Tibial artery (tissue), 4 donors: ENCODE measurements around the gene NTRK3.

Experiments
- DNase-seq, 2 donors: peaks; one replicate each; pipeline ENCODE4 v3.0.0-alpha.2; 2019
- H3K27ac ChIP-seq, 2 donors: fragments of 200-600 bp; sonication (generic) in 1 of 2; 1 replicate in 1 of 2; 2 replicates in 1 of 2; pipeline ENCODE4 v1.5.1; 2018 to 2019; ENCODE audit warnings: mild to moderate bottlenecking in 1 of 2
- H3K27me3 ChIP-seq, 2 donors: fragments of 200-600 bp; sonication (generic) in 1 of 2; one replicate each; pipeline versions ENCODE4 v1.5.1 to v1.6.0; 2016 to 2019
- H3K36me3 ChIP-seq, 3 donors: fragments of 200-600 bp; sonication (generic) in 2 of 3; one replicate each; pipeline ENCODE4 v1.5.1; 2016 to 2019; ENCODE audit warnings: mild to moderate bottlenecking in 2 of 3
- H3K4me1 ChIP-seq, 4 donors: fragments of 200-600 bp; sonication (generic) in 2 of 4; 1 replicate in 3 of 4; 2 replicates in 1 of 4; pipeline ENCODE4 v1.5.1; 2016 to 2019
- H3K4me3 ChIP-seq, 2 donors: fragments of 200-600 bp; sonication (generic) in 1 of 2; 1 replicate in 1 of 2; 2 replicates in 1 of 2; pipeline ENCODE4 v1.5.1; 2018 to 2019; ENCODE audit warnings: mild to moderate bottlenecking in 2 of 2
- H3K9me3 ChIP-seq, 3 donors: fragments of 200-600 bp; sonication (generic) in 1 of 3; one replicate each; pipeline ENCODE4 v1.5.1; 2016 to 2019
- intact Hi-C: fragments of 100-400 bp; cut with DNase I; formaldehyde crosslinking; loops from one replicate; pipeline ENCODE4 v1.15.0; 2023; ENCODE audit warnings: low total_unique reads
- TF ChIP-seq, protein P1 (sequence below), 2 experiments: fragments of 200-600 bp in 1 of 2; fragments of 450-650 bp in 1 of 2; IDR thresholded peaks; one replicate each; pipeline ENCODE4 v1.5.1; 2017 to 2019; ENCODE audit warnings: antibody characterized with exemption in 2 of 2, mild to moderate bottlenecking in 1 of 2, moderate library complexity in 1 of 2

NTRK3 gene

DNA sequence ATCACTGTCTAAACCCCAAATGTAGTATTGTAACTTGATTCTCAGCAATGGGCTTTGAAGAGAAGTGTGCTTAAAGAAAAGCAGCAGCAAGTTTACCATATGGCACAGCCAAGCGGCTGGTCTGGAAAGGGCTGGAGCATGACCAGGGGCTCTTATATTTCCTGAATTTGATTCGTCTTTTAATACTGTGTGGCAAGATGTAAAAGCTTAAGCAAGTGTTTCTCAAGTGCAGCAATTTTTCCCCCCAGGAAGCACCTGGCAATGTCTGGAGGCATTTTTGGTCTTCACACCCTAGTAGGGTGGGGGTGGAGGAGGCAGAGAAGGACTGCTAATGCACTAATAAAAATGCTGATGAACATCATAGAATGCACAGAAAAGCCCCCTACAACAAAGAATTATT, 397.9 kb downstream of the NTRK3 start:
- no peak for DNase-seq
- Histone ChIP-seq H3K4me3 (no peak overlapping the region), H3K27ac (no peak overlapping the region), H3K27me3 (no peaks in the 10 kb centered on the region), H3K36me3 (no peaks in the 10 kb centered on the region), H3K4me1 (no peaks in the 10 kb centered on the region), H3K9me3 (no peaks in the 10 kb centered on the region)
- intact Hi-C loops: no loop called here
- TF ChIP-seq, protein P1, sequence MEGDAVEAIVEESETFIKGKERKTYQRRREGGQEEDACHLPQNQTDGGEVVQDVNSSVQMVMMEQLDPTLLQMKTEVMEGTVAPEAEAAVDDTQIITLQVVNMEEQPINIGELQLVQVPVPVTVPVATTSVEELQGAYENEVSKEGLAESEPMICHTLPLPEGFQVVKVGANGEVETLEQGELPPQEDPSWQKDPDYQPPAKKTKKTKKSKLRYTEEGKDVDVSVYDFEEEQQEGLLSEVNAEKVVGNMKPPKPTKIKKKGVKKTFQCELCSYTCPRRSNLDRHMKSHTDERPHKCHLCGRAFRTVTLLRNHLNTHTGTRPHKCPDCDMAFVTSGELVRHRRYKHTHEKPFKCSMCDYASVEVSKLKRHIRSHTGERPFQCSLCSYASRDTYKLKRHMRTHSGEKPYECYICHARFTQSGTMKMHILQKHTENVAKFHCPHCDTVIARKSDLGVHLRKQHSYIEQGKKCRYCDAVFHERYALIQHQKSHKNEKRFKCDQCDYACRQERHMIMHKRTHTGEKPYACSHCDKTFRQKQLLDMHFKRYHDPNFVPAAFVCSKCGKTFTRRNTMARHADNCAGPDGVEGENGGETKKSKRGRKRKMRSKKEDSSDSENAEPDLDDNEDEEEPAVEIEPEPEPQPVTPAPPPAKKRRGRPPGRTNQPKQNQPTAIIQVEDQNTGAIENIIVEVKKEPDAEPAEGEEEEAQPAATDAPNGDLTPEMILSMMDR (IDR thresholded peaks at IDR 0.05): no peak

DNA sequence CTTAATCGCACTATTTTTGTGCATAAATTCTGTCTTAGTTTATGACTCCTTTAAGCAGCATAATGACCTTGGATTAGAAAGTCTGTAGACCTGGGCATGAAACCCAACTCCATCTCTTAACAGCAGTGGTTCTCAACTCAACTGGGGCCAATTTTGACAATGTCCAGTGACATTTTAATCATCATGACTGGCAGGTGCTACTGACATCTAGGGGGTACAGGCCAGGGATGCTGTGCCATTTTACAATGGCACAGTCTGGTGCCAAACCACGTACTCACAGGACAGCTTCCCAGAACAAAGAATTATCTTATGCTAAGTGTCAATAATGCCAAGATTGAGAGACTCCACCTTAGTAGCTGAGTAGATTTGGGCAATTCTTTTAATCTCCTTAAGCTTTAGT, 405.0 kb downstream of the NTRK3 start:
- no peak for DNase-seq
- H3K27ac ChIP-seq: no peak overlapping the region
- no peaks in the 10 kb centered on the region for H3K27me3 ChIP-seq
- intact Hi-C loops: no loop called here
- H3K9me3 ChIP-seq: no peaks in the 10 kb centered on the region
- H3K4me1 ChIP-seq: no peaks in the 10 kb centered on the region
- TF ChIP-seq, protein P1 (IDR thresholded peaks at IDR 0.05): no peak
- H3K36me3 ChIP-seq: no peaks in the 10 kb centered on the region
- H3K4me3 ChIP-seq: no peak overlapping the region

DNA sequence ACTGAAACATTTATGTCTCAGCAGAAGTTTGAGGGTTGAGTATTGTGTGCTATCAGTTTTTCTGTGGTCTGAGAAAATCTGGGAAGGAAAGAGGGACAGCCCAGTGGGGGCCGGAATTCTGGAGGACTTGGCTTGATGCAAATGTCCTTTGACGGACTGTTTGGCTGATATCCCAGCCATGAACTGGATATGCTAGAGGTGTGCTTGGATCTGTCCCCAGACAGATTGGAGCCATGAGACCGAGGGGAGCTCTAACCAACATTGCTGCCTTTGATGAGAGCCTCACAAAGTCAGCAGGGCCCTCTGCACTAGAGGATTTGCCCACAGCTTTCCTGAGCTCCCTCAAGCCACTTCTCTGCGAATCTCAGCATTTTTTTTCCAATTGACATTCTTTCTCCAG, 405.6 kb downstream of the NTRK3 start:
- no peak overlapping the region for H3K27ac ChIP-seq

DNA sequence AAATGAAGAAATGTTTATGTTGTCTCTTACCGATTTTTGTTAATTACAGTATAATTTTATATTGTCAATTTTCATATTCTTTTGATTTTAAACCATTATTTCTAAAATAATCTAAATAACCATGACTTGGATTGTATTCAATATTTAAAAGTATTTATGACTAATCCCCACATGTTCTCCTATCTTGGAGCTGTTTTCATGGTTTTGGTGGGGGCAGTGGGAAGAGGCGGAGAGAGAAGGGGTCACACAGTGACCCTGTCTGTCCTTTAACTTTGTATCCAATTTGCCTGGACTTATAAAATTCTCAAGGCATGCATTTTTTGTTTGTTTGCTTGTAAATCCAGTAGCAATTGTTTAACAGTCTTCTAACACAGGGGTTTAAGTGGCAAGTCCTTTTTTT, 407.4 kb downstream of the NTRK3 start:
- Histone ChIP-seq H3K4me1 (no peaks in the 10 kb centered on the region), H3K4me3 (no peak overlapping the region), H3K27ac (no peak overlapping the region), H3K36me3 (no peaks in the 10 kb centered on the region), H3K27me3 (no peaks in the 10 kb centered on the region), H3K9me3 (no peaks in the 10 kb centered on the region)
- intact Hi-C loops: no loop called here
- TF ChIP-seq, protein P1 (IDR thresholded peaks at IDR 0.05): no peak
- DNase-seq: no peak

More for the DNA sequence above, 405.6 kb downstream of the NTRK3 start:
- no peaks in the 10 kb centered on the region for H3K36me3 ChIP-seq
- H3K27me3 ChIP-seq: no peaks in the 10 kb centered on the region
- intact Hi-C loops: no loop called here
- no peaks in the 10 kb centered on the region for H3K9me3 ChIP-seq
- no peak overlapping the region for H3K4me3 ChIP-seq
- no peak for DNase-seq
- no peaks in the 10 kb centered on the region for H3K4me1 ChIP-seq
- TF ChIP-seq, protein P1 (IDR thresholded peaks at IDR 0.05): no peak

DNA sequence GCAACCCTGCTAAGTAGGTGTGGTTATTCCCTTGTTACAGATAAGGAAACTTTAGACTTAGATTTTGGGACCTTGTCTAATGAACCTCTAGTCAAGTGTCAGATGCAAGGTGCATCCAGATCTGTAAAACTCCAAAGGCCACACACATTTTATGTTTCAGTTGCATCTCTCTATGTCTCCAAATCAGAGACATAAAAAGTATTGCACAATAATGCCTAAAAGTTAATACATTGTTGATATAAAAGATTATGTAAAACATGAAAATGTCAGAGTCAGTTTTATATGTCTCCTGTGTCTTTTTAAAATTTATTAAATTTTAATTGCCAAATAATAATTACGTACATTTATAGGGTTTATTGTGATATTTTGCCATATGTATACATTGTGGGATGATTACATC, 408.5 kb downstream of the NTRK3 start:
- H3K9me3 ChIP-seq: no peaks in the 10 kb centered on the region
- DNase-seq: no peak
- no peak overlapping the region for H3K4me3 ChIP-seq
- H3K36me3 ChIP-seq: no peaks in the 10 kb centered on the region
- TF ChIP-seq, protein P1 (IDR thresholded peaks at IDR 0.05): no peak
- intact Hi-C loops: no loop called here
- no peak overlapping the region for H3K27ac ChIP-seq
- no peaks in the 10 kb centered on the region for H3K4me1 ChIP-seq
- no peaks in the 10 kb centered on the region for H3K27me3 ChIP-seq

DNA sequence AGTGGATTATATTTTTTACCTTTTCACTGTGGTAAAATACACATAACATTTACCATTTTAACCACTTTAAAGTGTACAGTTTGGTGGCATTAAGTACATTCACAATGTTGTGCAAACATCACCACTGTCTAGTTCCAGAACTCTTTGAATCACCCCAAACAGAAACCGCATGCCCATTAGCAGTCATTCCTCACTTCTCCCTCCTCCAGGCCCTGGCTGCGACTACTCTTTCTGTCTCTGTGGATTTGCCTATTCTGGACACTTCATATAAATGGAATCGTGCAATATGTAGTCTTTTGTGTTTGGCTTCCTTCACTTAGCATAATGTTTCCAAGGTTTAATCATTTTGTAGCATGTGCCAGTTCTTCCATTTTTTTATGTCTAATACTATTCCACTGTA, 409.8 kb downstream of the NTRK3 start:
- DNase-seq: no peak
- no peaks in the 10 kb centered on the region for H3K36me3 ChIP-seq
- H3K4me1 ChIP-seq: no peaks in the 10 kb centered on the region
- no peaks in the 10 kb centered on the region for H3K9me3 ChIP-seq
- no peak overlapping the region for H3K27ac ChIP-seq
- TF ChIP-seq, protein P1 (IDR thresholded peaks at IDR 0.05): no peak
- H3K27me3 ChIP-seq: no peaks in the 10 kb centered on the region
- intact Hi-C loops: no loop called here
- H3K4me3 ChIP-seq: no peak overlapping the region
